Adrenal gland (tissue), 5 donors: ENCODE data around the gene C1D.

ENCODE experiments used
- POLR2A ChIP-seq, 2 donors: fragments of 450-650 bp; IDR thresholded peaks; one replicate each; pipeline ENCODE4 v1.6.1; 2017; ENCODE audit warnings: antibody characterized with exemption in 2 of 2, mild to moderate bottlenecking in 2 of 2, moderate library complexity in 1 of 2
- TF ChIP-seq, protein P1 (sequence below), 6 experiments: fragments of 450-650 bp in 4 of 6; fragments of 200-600 bp in 2 of 6; sonication (generic) in 1 of 6; IDR thresholded peaks; 1 replicate in 5 of 6; 2 replicates in 1 of 6; pipeline versions ENCODE4 v1.5.1 to v1.8.0; 2016 to 2021; ENCODE audit warnings: antibody characterized with exemption in 6 of 6, mild to moderate bottlenecking in 2 of 6, moderate library complexity in 1 of 6
- donor health status: DM: no; HTN: no; CAD: no.

- TF ChIP-seq, protein P1, sequence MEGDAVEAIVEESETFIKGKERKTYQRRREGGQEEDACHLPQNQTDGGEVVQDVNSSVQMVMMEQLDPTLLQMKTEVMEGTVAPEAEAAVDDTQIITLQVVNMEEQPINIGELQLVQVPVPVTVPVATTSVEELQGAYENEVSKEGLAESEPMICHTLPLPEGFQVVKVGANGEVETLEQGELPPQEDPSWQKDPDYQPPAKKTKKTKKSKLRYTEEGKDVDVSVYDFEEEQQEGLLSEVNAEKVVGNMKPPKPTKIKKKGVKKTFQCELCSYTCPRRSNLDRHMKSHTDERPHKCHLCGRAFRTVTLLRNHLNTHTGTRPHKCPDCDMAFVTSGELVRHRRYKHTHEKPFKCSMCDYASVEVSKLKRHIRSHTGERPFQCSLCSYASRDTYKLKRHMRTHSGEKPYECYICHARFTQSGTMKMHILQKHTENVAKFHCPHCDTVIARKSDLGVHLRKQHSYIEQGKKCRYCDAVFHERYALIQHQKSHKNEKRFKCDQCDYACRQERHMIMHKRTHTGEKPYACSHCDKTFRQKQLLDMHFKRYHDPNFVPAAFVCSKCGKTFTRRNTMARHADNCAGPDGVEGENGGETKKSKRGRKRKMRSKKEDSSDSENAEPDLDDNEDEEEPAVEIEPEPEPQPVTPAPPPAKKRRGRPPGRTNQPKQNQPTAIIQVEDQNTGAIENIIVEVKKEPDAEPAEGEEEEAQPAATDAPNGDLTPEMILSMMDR (IDR thresholded peaks at IDR 0.05) = no peak
- no peak for TF ChIP-seq POLR2A (IDR thresholded peaks at IDR 0.05)
Measured at GRCh38 chr2:68000170-68000825, 62.5 kb downstream of the C1D start.
